IMR-90 (cell line): ENCODE data around the gene ITSN1. TPM values are rescaled to one million over a fixed set of nuclear protein-coding genes. Genes with fewer than 3 reads are reported as not detected.
A peak's percentile ranks its signal among the peaks of the same experiment; 100 is the strongest.

Source experiments
- ATAC-seq: fragments of 200-7000 bp; cut with Tn5 transposase; 2 replicates; pipeline ENCODE4 v1.9.1; 2020; ENCODE audit warnings: low read depth, mild to moderate bottlenecking, moderate library complexity
- BruUV-seq: library from RNA; stranded (reverse); fragments of 400-500 nt; replicated peaks from 2 replicates; lab custom pipeline; 2021; lab: Mats Ljungman, UMichigan
- CTCF ChIA-PET: fragments of 300-600 bp; formaldehyde crosslinking; extraction: SDS; loops from one replicate; lab custom pipeline; 2021; ENCODE audit warnings: antibody characterized with exemption; lab: Yijun Ruan, JAX
- POLR2A ChIA-PET: fragments of 300-600 bp; sonication (Branson Sonifier 250); formaldehyde crosslinking; loops from one replicate; lab custom pipeline; 2022; ENCODE audit warnings: antibody characterized with exemption; ENCODE audit not compliant: unreplicated experiment; lab: Charles Lee
- DNase-seq: peaks from one replicate; pipeline ENCODE4 v3.0.0; 2013
- H2AFZ ChIP-seq: replicated peaks from 2 replicates; pipeline ENCODE3; 2013; ENCODE audit warnings: low read length, mild to moderate bottlenecking; ENCODE audit not compliant: poor library complexity
- H2AK5ac ChIP-seq: 2 replicates; pipeline ENCODE4 v1.6.1; 2013; ENCODE audit warnings: low read depth, low read length, inconsistent platforms
- H2AK9ac ChIP-seq: replicated peaks from 2 replicates; pipeline ENCODE3; 2013; ENCODE audit warnings: mild to moderate bottlenecking, low read depth, low read length, moderate library complexity; ENCODE audit not compliant: poor library complexity
- H2BK120ac ChIP-seq: 2 replicates; pipeline ENCODE4 v1.6.1; 2013; ENCODE audit warnings: low read depth, low read length, inconsistent platforms
- H2BK15ac ChIP-seq: 3 replicates; pipeline ENCODE4 v1.6.1; 2013; ENCODE audit warnings: low read depth, low read length, inconsistent platforms
- H2BK20ac ChIP-seq: 2 replicates; pipeline ENCODE4 v1.6.1; 2013; ENCODE audit warnings: low read depth, mild to moderate bottlenecking, inconsistent platforms, low read length, moderate library complexity
- H2BK5ac ChIP-seq: 2 replicates; pipeline ENCODE4 v1.6.1; 2013; ENCODE audit warnings: mild to moderate bottlenecking, low read depth, low read length, inconsistent platforms; ENCODE audit not compliant: poor library complexity, severe bottlenecking
- H3K14ac ChIP-seq: replicated peaks from 2 replicates; pipeline ENCODE4 v1.6.1; 2013; ENCODE audit warnings: low read depth, low read length, inconsistent platforms
- H3K18ac ChIP-seq: 2 replicates; pipeline ENCODE4 v1.6.1; 2013; ENCODE audit warnings: low read depth, low read length, control low read depth
- H3K23ac ChIP-seq: 2 replicates; pipeline ENCODE4 v1.6.1; 2013; ENCODE audit warnings: low read depth, low read length, inconsistent platforms
- H3K27ac ChIP-seq: 2 replicates; pipeline ENCODE4 v1.5.1; 2013; ENCODE audit warnings: mild to moderate bottlenecking, control low read depth, low read length; ENCODE audit not compliant: insufficient read depth
- H3K27me3 ChIP-seq: 2 replicates; pipeline ENCODE4 v1.6.1; 2013; ENCODE audit warnings: low read length; ENCODE audit not compliant: control insufficient read depth, insufficient read depth
- H3K36me3 ChIP-seq: 2 replicates; pipeline ENCODE4 v1.6.1; 2013; ENCODE audit warnings: low read length, mixed read lengths; ENCODE audit not compliant: control insufficient read depth, insufficient read depth
- H3K4ac ChIP-seq: 2 replicates; pipeline ENCODE4 v1.6.1; 2013; ENCODE audit warnings: low read depth, low read length, inconsistent platforms
- H3K4me1 ChIP-seq: 2 replicates; pipeline ENCODE4 v1.6.1; 2013; ENCODE audit warnings: low read length, mixed read lengths; ENCODE audit not compliant: control insufficient read depth, insufficient read depth
- H3K4me2 ChIP-seq: 2 replicates; pipeline ENCODE4 v1.6.1; 2013; ENCODE audit warnings: low read depth, mild to moderate bottlenecking, control low read depth, low read length, moderate library complexity
- H3K4me3 ChIP-seq: 2 replicates; pipeline ENCODE4 v1.5.1; 2013; ENCODE audit warnings: low read depth, mild to moderate bottlenecking, control low read depth, low read length, moderate library complexity; ENCODE audit not compliant: insufficient read depth
- H3K56ac ChIP-seq: 2 replicates; pipeline ENCODE4 v1.6.1; 2013; ENCODE audit warnings: low read length, inconsistent platforms; ENCODE audit not compliant: insufficient read depth; ENCODE audit errors: extremely low read depth
- H3K79me1 ChIP-seq, 2 experiments: 2 replicates each; pipeline ENCODE4 v1.6.1; 2013; ENCODE audit warnings: low read length in 2 of 2, inconsistent platforms in 1 of 2, low read depth in 1 of 2
- H3K9ac ChIP-seq: 2 replicates; pipeline ENCODE4 v1.6.1; 2013; ENCODE audit warnings: low read depth, low read length, control low read depth
- H3K9me1 ChIP-seq: 2 replicates; pipeline ENCODE4 v1.6.1; 2013; ENCODE audit warnings: low read length, inconsistent platforms; ENCODE audit not compliant: insufficient read depth
- H3K9me3 ChIP-seq: 2 replicates; pipeline ENCODE4 v1.6.1; 2013; ENCODE audit warnings: low read length; ENCODE audit not compliant: control insufficient read depth, insufficient read depth
- H4K20me1 ChIP-seq: 2 replicates; pipeline ENCODE4 v1.6.1; 2013; ENCODE audit warnings: low read length, inconsistent platforms; ENCODE audit not compliant: insufficient read depth
- H4K5ac ChIP-seq: 2 replicates; pipeline ENCODE4 v1.6.1; 2013; ENCODE audit warnings: mild to moderate bottlenecking, low read depth, low read length, control low read depth
- H4K8ac ChIP-seq, 2 experiments: 2 replicates each; pipeline ENCODE4 v1.6.1; 2013; ENCODE audit warnings: low read depth in 2 of 2, low read length in 2 of 2, control low read depth in 1 of 2, inconsistent platforms in 1 of 2
- H4K91ac ChIP-seq: 2 replicates; pipeline ENCODE4 v1.6.1; 2013; ENCODE audit warnings: low read depth, low read length, inconsistent platforms; ENCODE audit not compliant: insufficient read depth
- BHLHE40 ChIP-seq: fragments of 150-350 bp; IDR thresholded peaks from 2 replicates; pipeline ENCODE4 v1.6.1; 2016; ENCODE audit warnings: mild to moderate bottlenecking, low read depth, low read length
- CEBPB ChIP-seq: IDR thresholded peaks from 2 replicates; pipeline ENCODE4 v1.6.1; 2012; ENCODE audit warnings: low read depth, low read length, improper control_type of control experiment
- CHD1 ChIP-seq: IDR thresholded peaks from 2 replicates; pipeline ENCODE4 v1.6.1; 2012; ENCODE audit warnings: low read depth, low read length, improper control_type of control experiment
- FOS ChIP-seq: fragments of 150-350 bp; IDR thresholded peaks from 2 replicates; pipeline ENCODE4 v1.6.1; 2016; ENCODE audit warnings: low read depth, low read length
- NFE2L2 ChIP-seq: fragments of 150-350 bp; IDR thresholded peaks from 2 replicates; pipeline ENCODE4 v1.6.1; 2016; ENCODE audit warnings: low read depth, mild to moderate bottlenecking, low read length
- RCOR1 ChIP-seq: IDR thresholded peaks from 2 replicates; pipeline ENCODE4 v1.6.1; 2012; ENCODE audit warnings: mild to moderate bottlenecking, low read length, improper control_type of control experiment; ENCODE audit not compliant: insufficient replicate concordance
- WGBS, 2 experiments: methylation state at CpG; one replicate each; pipeline versions ENCODE4 v1.1.5 to v1.1.7; 2013; ENCODE audit warnings: missing lambda C conversion rate in 2 of 2; ENCODE audit not compliant: insufficient read length in 1 of 2; ENCODE audit errors: extremely low coverage in 2 of 2; 5-methylcytosine and 5-hydroxymethylcytosine counted together
- dilution Hi-C: fragments of 300-500 bp; cut with HindIII; formaldehyde crosslinking; loops from one replicate; pipeline ENCODE4 v1.14.3; 2018; ENCODE audit warnings: low sequenced_read_pairs; ENCODE audit not compliant: unreplicated experiment
- in situ Hi-C: fragments of 300-500 bp; cut with MboI; formaldehyde crosslinking; loops from 3 replicates; pipeline ENCODE4 v1.14.3; 2019; ENCODE audit warnings: low sequenced_read_pairs, inconsistent platforms, mixed read lengths
- intact Hi-C: fragments of 100-400 bp; cut with micrococcal nuclease; formaldehyde crosslinking; loops from 2 replicates; pipeline ENCODE4 v1.10.0; 2022
- polyA plus RNA-seq, 3 experiments: library from polyadenylated mRNA; depleted of rRNA; stranded (reverse); fragments of >200 nt; gene quantifications; 2 replicates each; pipeline ENCODE4 v1.2.3, GENCODE V29; 2012; ENCODE audit warnings: low replicate concordance in 1 of 3
- total RNA-seq: library from RNA; depleted of rRNA; stranded (reverse); fragments of >200 nt; gene quantifications from 2 replicates; pipeline ENCODE4 v1.2.3, GENCODE V29; 2012
- TF ChIP-seq, protein P1 (sequence below): conservative IDR thresholded peaks from 2 replicates; pipeline ENCODE4 v1.5.1; 2012; ENCODE audit warnings: mild to moderate bottlenecking, low read depth, low read length, improper control_type of control experiment
- TF ChIP-seq, protein P2 (sequence below): fragments of 150-350 bp; IDR thresholded peaks from 2 replicates; pipeline ENCODE4 v1.6.1; 2016; ENCODE audit warnings: low read depth, mild to moderate bottlenecking, low read length, moderate library complexity, borderline replicate concordance

ITSN1 gene
- total and polyA plus RNA-seq, 2 of the 4 experiments (the other 2 are of a cell fraction) = 45.4 to 62.0 TPM

DNA sequence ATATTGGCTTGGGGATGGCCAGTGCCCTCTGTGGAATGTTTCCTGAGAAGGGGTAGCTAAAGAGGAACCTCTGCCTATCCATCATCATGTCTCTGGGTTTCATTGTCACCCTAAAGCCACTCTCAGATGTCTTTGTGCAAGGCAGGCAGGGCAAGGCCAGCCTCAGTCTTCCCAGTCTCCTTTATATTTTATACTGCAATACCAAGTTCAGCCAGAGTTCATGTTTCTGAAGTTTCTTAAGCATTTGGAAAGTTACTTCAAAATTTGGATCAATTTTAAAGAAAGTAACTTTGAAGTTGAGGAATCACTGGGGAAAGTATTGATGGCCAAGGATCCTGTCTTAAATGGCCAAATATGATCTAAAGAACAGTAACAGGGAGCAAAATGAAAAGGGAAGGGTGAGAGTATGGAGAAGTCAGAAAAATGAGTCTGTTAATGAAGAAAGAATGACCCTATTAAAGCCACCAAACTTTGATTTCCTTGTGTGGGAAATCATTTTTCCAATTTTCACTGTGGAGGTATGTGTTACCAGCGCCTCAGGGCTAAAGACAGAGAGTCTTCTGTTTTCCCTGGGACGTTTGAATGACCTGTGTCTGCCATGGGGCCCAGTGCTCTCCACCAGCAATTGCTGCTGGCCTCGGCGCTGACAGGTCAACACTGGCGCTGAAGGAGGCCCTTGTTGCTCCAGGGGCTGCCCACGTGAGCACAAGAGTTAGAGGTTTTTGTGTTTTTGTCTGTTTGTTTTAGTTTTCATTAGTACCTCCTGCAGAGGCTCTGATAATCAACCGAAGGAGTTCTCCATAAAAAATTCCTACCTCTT is 179.4 kb downstream of the ITSN1 start:
- Histone ChIP-seq H3K56ac (no peak overlapping the region), H3K27ac (peak overlapping the region; percentile 31), H3K4me2 (no peak overlapping the region), H3K4me3 (no peak overlapping the region), H4K5ac (no peak overlapping the region), H3K79me1 (peaks cover 0 to 5% of the 10 kb centered on the region in 2 experiments; a peak in 1 of 4 replicates), H4K20me1 (no peaks in the 10 kb centered on the region), H3K4me1 (peaks cover 12% of the 10 kb centered on the region), H2BK20ac (no peak overlapping the region), H2AK5ac (no peak overlapping the region), H2AFZ (no peak overlapping the region), H4K91ac (no peak overlapping the region), H3K9me3 (no peaks in the 10 kb centered on the region), H2BK120ac (no peak overlapping the region), H4K8ac (no peak overlapping the region), H3K36me3 (peaks cover 13% of the 10 kb centered on the region), H3K18ac (no peak overlapping the region), H3K27me3 (no peaks in the 10 kb centered on the region), H2AK9ac (no peak overlapping the region), H3K14ac (no peak overlapping the region), H3K9me1 (peaks cover 4% of the 10 kb centered on the region; the same call in 1 of the 2 replicates), H3K23ac (no peak overlapping the region), H2BK5ac (no peak overlapping the region), H3K9ac (no peak overlapping the region), H3K4ac (no peak overlapping the region), H2BK15ac (no peak overlapping the region)
- intact Hi-C loops (no loop called here), in situ Hi-C loops (no loop called here), dilution Hi-C loops (no loop called here)
- ChIA-PET CTCF (interaction anchor here (1.4 kb wide), 1 partner anchor 20 kb away, joined by 3 read pairs; no protein-coding TSS in a partner anchor), POLR2A (no interaction called here)
- no peak for ATAC-seq
- no peak for DNase-seq
- no TSS peak for BruUV-seq
- TF ChIP-seq, protein P1, sequence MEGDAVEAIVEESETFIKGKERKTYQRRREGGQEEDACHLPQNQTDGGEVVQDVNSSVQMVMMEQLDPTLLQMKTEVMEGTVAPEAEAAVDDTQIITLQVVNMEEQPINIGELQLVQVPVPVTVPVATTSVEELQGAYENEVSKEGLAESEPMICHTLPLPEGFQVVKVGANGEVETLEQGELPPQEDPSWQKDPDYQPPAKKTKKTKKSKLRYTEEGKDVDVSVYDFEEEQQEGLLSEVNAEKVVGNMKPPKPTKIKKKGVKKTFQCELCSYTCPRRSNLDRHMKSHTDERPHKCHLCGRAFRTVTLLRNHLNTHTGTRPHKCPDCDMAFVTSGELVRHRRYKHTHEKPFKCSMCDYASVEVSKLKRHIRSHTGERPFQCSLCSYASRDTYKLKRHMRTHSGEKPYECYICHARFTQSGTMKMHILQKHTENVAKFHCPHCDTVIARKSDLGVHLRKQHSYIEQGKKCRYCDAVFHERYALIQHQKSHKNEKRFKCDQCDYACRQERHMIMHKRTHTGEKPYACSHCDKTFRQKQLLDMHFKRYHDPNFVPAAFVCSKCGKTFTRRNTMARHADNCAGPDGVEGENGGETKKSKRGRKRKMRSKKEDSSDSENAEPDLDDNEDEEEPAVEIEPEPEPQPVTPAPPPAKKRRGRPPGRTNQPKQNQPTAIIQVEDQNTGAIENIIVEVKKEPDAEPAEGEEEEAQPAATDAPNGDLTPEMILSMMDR = no peak
- TF ChIP-seq, protein P2, sequence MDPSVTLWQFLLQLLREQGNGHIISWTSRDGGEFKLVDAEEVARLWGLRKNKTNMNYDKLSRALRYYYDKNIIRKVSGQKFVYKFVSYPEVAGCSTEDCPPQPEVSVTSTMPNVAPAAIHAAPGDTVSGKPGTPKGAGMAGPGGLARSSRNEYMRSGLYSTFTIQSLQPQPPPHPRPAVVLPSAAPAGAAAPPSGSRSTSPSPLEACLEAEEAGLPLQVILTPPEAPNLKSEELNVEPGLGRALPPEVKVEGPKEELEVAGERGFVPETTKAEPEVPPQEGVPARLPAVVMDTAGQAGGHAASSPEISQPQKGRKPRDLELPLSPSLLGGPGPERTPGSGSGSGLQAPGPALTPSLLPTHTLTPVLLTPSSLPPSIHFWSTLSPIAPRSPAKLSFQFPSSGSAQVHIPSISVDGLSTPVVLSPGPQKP = no peak
- TF ChIP-seq FOS (no peak), RCOR1 (no peak), CEBPB (no peak), NFE2L2 (no peak), CHD1 (no peak), BHLHE40 (no peak)
- WGBS, 2 experiments = 67% methylated on average over 2 of the region's 7 CpGs; no CpG with 5 or more reads in 1 of the 2 experiments
